HG02973 (cell line): ENCODE measurements around the gene VPS39.

ENCODE experiments used
- ATAC-seq: cut with Tn5 transposase; IDR thresholded peaks from one replicate; pipeline ENCODE4 v1.9.1; 2021; ENCODE audit warnings: moderate library complexity; ENCODE audit not compliant: unreplicated experiment

Gene VPS39

GRCh38 chr15:42199126-42199525 lies 9.0 kb downstream of the VPS39 start:
- ATAC-seq: no peak

- ATAC-seq: no peak
These were observed 9.6 kb downstream of the VPS39 start for GRCh38 chr15:42198516-42198915.

- ATAC-seq: no peak
These were observed 13.6 kb downstream of the VPS39 start for GRCh38 chr15:42194513-42194912.

- no peak for ATAC-seq
These were observed 14.7 kb downstream of the VPS39 start for GRCh38 chr15:42193383-42193782.

- no peak for ATAC-seq
These were observed 16.3 kb downstream of the VPS39 start for GRCh38 chr15:42191610-42192346.

GRCh38 chr15:42190370-42190769 lies 17.7 kb downstream of the VPS39 start:
- no peak for ATAC-seq

GRCh38 chr15:42185801-42186200 lies 22.3 kb downstream of the VPS39 start:
- no peak for ATAC-seq

GRCh38 chr15:42184736-42185135 lies 23.4 kb downstream of the VPS39 start:
- ATAC-seq: no peak

- ATAC-seq: no peak
These were observed 23.8 kb downstream of the VPS39 start for GRCh38 chr15:42184296-42184695.

GRCh38 chr15:42182961-42183360 lies 25.1 kb downstream of the VPS39 start:
- ATAC-seq: no peak

- ATAC-seq: no peak
These were observed 25.7 kb downstream of the VPS39 start for GRCh38 chr15:42182328-42182886.

GRCh38 chr15:42178056-42178455 lies 30.0 kb downstream of the VPS39 start:
- ATAC-seq: no peak

- ATAC-seq: no peak
These were observed 32.4 kb downstream of the VPS39 start for GRCh38 chr15:42175671-42176070.

GRCh38 chr15:42172475-42172874 lies 35.6 kb downstream of the VPS39 start:
- no peak for ATAC-seq

GRCh38 chr15:42171795-42172194 lies 36.3 kb downstream of the VPS39 start:
- no peak for ATAC-seq

GRCh38 chr15:42171122-42171521 lies 37.0 kb downstream of the VPS39 start:
- ATAC-seq: no peak

GRCh38 chr15:42166225-42166940 lies 41.7 kb downstream of the VPS39 start:
- no peak for ATAC-seq

- no peak for ATAC-seq
These were observed 43.0 kb downstream of the VPS39 start for GRCh38 chr15:42165106-42165505.

- no peak for ATAC-seq
These were observed 44.1 kb downstream of the VPS39 start for GRCh38 chr15:42163947-42164550.

- ATAC-seq: no peak
These were observed 44.8 kb downstream of the VPS39 start for GRCh38 chr15:42163291-42163690.

- no peak for ATAC-seq
These were observed 48.0 kb downstream of the VPS39 start for GRCh38 chr15:42160136-42160535.
